GM21786 (cell line): Measurements from ENCODE around the gene RMI2.

Experiments used
- ATAC-seq: cut with Tn5 transposase; IDR thresholded peaks from one replicate; pipeline ENCODE4 v1.9.1; 2021; ENCODE audit not compliant: unreplicated experiment

The RMI2 gene

DNA sequence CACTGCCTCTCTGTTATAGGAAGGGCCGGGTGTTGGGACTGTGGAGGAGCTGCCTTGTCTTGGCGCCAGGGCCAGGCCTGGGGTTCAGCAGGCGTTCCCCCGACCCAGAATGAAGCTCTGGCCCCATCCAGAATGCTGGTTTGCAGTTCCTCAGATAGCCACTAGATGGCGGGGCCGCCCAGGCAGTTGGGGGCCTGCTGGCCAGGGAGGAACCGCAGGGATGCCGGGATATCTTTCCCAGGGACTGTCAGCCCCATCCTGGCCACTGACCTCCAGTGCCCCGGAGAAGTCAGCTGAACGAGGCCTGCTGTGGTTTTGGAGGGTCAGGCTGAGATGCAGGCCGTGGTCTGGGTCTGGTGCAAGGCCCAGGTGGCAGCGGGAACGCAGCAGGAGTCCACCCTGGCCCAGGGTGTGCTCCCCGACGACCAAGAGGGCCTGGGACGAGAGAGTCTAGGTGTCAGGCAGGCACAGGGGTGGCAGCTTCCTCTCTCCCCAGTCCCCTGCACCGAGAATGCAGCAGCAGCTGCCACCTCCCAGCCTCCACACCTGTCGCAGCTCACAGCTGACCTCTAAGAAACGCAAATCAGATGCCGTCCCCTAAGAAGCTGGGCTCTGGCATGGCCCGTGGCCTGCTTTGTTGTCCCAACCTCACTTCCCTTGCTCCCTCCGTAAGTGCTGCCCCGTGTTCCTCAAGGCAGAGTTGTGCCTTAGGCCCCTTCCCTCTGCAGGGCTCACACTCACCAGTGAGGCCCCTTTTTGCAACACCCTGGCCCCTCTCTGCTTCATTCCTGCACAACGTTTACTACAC is 51.2 kb downstream of the RMI2 start:
- ATAC-seq, result no peak

DNA sequence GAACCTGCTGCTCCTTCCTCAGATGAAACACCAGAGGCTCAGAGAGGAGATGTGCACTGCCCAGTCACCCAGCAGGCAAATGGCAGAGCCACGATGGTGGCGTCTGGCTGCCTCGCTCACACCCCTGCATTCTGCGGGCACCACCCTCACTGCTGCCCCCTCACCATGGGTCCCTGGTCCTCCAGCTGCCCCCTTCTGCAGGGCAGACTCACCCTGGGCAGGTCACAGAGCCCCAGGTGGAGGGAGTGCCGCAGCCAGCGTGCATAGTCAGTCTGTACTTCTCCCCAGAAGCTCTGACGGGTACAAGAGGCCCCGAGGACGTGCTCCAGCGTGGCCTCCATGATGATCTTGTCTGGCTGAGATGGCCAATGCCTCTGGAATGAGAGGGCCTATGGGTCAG is 52.9 kb downstream of the RMI2 start:
- no peak for ATAC-seq

DNA sequence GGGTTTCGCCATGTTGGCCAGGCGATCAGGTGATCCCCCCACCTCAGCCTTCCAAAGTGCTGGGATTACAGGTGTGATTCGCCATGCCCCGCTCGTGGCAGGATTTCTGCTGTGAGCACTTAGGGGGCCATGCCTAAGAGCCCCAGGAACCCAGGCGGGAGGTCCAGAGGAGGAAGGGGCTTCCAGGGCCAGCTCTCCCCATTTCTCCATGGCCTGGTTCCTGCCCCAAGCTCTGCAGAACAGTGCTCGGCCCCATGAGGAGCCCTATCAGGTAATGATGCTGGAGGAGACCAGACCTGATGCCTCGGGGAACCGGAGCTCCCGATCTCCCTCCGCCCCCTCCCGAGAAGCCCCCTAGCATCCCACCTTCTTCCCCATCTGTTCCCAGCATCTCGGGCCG is 53.6 kb downstream of the RMI2 start:
- no peak for ATAC-seq

DNA sequence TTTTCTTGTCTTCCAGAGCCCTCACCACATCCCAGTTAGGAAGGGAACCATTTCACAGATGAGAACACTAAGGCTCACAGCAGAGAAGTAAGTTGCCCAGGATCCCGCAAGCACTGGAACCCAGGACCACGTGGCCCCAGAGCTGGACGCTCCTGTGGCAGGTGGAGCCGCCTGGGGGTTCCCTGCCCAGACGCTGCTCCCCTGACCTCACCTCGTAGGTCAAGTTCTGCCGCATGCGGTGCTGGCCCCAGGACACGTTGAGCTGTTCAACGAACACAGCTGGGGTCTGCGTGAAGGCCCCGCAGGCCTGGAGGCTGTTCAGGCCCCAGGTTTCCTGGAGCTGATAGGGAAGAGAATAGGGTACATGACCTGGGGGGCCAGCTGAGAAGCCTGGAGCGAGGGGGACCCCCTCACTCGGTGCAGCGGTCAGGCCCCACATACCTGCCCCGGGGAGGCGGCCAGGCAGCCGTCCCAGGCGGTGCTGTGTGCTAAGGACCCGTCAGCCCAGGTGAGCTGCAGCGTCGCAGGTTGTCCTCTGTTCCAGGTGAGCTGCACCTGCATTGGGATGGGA is 54.1 kb downstream of the RMI2 start:
- ATAC-seq, result no peak

DNA sequence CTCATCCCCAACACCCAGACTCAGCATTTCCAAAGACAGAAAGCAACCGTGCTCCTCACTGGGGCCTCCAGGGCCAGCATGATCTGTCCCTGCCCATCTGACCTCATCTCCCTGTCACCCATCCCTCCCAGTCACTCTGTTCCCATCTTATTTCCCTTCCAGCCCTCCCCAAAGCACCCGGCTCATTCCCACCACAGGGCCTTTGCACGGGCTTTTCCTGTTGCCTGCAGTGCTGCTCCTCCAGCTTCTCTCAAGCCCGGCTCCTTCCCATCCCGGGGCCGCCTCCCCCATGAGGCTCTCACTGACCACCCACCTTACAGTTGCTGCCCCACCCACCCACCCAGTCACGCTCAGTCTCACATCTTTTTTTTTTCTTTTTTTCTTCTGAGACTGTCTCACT is 54.8 kb downstream of the RMI2 start:
- ATAC-seq, result no peak
